HG02759 (cell line): Measurements from ENCODE around the gene OBP2A.
"Not testable (repeated sequence)": the region's sequence is repeated elsewhere in the genome, so short reads cannot be mapped to it uniquely, and the experiment has no call there.

Experiments
- ATAC-seq: cut with Tn5 transposase; IDR thresholded peaks from one replicate; pipeline ENCODE4 v1.9.1; 2021; ENCODE audit warnings: mild to moderate bottlenecking, moderate library complexity; ENCODE audit not compliant: unreplicated experiment

Gene OBP2A

DNA sequence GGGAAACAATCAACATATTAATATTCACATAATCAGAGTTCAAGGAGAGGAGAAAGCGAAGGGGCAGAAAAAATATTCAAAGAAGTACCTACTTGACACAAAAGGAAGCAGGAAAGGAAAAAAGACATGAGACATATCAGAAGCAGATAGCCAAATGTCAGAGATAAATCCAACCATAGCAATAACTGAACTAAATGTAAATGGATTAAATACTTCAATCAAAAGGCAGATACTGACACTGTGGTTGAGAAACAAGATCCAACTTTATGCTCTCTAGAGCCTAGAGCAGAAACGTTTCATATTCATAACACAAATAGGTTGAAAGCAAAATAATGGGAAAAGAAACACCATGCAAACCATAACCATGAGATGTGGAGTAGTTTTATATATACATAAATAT lies 36.5 kb upstream of the OBP2A start:
- no peak for ATAC-seq

DNA sequence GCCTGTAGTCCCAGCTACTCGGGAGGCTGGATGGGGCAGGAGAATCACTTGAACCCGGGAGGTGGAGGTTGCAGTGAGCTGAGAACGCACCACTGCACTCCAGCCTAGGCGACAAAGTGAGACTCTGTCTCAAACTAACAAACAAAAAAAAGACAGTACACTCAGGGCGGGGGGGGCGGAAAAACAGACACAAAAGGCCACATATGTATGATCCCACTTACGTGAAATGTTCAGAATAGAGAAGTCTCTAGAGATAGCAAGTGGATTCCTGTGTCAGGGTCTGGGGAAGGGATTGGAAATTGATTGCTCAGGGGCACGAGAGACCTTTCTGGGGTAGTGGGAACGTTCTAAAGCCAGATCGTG lies 33.7 kb upstream of the OBP2A start:
- no peak for ATAC-seq

DNA sequence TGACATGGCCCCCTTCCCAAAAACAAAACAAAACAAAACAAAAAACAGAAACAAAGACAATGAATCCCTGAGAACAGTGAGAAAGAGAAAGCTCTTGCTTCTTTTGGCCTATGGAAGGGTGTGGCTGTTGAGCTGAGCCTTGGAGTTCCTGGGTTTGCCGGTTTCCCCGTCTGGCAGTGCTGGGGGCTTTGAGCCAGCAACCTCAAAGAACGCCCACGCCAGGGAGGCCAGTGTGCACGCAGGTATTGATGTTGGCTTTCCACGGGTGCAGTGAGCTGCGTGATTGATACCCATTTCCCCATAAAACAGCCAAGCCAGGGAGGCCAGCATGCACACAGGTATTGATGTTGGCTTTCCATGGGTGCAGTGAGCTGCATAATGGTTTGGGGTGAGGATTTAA lies 33.0 kb upstream of the OBP2A start:
- ATAC-seq, result no peak

DNA sequence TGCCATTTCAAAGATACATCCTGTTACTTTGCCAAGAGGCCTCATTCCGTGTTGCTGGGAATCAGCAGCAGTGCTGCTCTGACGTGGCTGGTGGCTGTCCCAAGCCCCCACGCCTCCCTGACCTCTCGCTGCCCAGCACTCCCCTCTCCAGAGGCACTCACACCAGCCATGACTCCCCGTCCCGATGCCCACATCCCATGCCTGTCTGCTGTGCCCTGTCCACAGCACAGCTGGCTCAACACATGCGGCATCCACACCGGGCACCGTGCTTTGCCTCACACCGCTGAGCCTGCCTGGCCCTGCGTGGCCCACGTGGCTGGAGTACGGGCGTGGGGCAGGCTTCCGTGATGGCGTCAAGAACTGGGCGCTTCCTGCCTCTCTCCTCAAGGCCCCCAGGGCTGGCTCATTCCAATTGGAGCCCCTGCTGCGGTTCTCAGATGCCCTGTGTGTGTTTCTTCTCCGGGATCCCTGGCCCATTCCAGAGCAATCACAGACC lies 32.5 kb upstream of the OBP2A start:
- ATAC-seq, result no peak

DNA sequence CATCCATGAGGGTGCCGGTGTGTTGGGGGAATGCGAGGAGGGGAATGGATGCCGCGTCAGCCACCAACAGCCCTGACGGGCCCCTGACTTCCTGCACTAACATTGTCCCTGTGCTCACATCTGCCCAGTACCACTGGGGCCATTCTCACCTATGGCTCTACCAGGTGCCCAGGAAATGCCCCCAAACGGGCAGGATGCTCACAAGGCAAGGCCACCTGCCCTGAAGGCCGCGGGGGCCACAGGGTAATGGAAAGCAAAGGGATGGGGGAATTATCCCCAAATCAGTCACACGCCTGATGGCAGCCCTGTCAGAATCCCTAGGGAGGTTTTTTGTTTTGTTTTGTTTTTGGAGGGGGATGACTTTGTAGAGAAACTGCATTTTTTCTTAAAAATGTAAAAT lies 32.0 kb upstream of the OBP2A start:
- ATAC-seq, result not testable (repeated sequence)

DNA sequence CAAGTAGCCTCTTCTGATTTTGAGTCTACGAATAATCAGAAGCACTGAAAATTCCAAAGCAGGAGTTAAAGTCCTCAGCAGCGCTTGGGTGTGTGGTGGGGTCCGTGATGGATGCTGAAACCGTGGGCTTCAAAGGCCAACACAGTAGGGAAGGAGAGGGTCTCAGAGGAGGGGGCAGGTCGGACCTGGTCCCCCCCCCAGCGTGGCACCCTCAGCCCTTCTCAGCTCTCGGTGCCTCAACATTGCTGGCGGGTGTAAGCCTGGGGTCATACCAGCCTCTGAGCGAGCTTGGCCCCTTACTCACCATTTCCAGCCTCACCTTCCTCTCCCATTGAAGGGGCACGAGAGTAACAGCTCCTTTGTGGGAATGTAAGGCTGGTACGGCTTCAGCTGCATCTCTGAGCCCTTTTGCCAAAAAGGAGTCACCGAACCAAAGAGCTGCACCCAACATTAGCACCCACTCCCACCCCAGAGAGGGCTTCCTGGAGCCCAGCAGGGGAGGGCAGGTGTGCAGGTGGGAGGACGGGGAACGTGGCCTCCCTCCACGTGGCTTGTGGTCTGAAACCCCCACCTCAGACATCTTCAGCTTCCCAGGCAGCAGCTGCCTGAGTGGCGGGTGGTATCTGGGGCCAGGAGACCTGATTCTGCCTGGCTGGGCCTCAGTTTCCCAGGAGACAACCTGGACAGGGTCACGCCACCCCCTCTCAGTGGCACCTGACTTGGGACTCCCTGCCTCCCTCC lies 31.4 kb upstream of the OBP2A start:
- ATAC-seq, result no peak

DNA sequence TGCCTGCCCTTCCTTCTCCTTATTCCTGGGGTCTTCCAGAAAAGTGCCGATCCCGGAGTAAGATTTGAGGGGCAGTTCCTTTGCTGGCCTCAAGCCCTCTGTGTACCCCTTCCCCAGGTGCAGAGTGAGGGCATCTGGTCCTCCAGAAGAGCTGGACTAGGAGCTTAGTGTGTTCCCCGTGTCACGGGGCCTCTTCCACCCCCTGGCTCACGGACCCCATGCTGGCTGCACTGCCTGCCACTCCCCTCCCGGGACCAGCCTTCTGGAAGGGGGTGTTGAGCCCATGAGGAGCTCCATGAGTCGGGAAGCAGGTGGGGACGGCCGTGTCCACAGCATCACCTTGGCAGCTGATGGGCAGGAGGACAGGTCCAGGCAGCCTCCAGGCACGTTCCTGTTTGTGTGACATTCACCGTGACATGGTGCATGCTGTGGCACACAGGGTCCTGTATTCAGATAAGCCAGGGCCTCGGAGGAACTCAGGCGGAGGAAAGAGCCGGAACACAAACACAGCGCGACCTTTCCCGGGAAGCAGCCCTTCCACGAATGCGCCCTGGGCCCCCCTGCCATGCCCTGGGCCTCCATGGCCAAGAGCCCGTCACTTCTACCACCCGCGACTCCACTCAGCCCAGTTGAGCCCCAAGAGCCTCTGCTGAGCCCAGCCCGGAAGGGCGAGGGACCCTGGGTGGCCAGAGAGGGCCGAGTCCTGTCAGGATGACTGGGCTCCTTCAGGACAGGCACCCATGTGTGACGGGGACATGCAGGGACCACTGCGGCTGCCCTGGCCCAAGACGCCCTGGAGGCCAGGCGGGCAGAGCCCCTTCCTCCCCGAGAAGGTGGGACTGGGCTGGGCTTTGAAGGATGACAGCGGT lies 30.6 kb upstream of the OBP2A start:
- ATAC-seq, result no peak

DNA sequence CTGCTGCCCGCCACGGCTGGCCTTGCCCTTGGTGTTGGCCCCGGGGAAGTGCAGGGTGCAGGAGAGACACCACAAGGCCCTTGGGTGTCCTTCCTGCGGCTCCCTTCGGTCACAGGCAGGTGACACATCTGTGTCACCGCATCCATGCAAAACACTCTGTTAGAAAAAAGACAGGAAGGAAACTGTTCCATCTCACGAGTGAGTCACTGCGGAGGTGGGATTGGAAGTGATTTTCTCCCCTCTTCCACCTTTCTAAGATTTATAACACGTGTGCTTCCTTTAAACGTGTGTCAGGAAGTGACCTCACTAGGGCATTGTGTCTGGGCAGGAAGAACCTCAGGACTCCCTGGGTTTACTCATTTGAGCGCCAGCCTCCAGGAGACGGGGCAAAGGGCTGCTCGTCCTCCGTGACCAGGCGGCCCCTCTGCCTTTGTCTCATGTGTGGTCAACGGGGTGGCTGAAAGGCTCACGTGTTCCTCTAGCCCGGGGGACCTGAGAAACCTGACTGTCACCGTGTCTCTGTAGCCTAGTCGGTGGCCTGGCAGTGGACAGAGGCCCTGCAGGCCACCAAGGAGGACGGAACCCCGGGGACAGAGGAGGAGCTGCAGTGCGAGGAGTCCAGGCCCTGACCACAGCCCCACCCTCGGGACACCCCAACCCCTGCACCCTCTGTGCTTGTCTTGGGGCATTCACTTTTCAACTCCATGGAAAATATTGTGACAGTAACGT lies 29.6 kb upstream of the OBP2A start:
- ATAC-seq, result no peak

DNA sequence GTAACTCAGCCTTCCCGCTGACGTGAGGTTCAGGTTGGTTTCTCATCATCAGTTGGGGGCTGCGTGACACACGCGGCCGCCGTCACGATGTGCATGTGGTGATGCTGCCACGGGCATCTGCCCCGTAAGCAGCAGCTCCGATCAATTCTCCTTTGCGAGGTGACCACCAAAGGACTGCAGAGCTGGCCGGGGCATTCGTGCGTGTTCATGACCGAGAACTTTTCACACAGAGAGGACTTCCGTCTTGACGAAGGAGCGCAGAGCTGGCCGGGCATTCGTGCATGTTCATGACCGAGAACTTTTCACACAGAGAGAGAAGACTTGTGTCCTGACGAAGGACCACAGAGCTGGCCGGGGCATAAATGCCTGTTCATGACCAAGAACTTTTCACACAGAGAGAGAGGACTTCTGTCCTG lies 28.5 kb upstream of the OBP2A start:
- ATAC-seq, result no peak

DNA sequence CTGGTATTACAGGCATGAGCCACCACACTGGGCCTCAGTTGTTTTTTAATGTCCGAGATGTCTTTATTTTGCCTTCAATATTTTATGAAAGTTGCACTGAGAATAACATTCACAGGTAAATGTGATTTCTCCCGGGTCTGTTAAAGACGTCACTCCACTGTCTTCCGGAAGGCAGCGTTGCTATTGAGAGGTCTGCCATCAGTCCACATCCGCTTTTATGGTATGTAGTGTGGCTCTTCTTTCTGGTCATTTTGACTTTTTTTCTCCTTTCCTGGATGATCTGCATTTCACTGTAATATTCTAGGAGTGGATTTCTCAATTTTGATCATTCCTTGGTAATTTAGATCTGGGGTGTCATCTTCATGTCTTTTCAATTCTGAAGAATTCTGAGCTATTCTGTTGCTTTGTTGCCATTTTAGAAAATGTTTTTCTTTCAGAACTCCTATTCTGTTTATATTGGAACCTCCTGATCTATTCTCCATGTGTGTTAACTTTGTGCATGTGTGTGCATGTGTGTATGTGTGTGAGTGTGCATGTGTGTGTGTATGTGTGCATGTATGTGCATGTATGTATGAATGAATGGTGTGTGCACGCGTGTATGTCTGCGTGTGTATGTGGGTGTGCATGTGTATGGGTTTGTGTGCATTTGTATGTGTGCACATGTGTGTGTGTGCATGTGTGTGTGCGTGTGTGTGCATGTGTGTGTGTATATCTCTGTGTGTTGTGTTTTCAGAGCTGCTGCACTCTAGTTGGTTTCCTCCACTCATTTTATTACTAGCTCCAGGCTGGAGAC lies 26.6 kb upstream of the OBP2A start:
- ATAC-seq, result no peak

DNA sequence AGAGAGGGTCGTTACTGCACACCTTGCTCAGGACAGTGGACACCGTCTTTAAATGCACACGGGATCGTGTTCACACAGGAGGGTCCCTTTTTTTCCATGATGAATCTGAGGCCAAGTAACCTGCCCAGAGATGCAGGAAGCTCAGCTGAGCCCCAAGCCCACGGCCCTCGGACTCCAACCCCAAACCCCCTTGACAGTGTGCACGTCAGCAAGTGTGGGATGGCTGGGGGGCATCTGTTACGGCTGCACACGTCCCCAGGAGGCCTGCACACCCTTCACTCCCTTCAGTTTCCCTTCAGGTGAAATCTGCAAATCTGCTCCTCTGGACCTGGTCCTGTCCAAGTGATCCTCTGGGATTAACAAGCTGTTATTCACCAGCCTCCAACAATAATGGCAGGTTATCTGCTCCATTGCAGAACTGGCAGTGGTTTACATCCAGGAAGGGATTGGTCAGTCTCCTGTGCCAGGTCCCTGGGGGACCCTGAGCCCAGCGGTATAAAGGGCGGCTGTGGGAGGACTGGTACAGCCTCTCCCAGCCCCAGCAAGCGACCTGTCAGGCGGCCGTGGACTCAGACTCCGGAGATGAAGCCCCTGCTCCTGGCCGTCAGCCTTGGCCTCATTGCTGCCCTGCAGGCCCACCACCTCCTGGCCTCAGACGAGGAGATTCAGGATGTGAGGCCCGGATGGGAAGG lies 24.9 kb upstream of the OBP2A start, which contains the start of gene LCN1:
LCN1 (plus strand) TSS at position 525 of the 692 bp plus-strand sequence; CDS start at position 583, 58 bp downstream.
- ATAC-seq, result no peak

DNA sequence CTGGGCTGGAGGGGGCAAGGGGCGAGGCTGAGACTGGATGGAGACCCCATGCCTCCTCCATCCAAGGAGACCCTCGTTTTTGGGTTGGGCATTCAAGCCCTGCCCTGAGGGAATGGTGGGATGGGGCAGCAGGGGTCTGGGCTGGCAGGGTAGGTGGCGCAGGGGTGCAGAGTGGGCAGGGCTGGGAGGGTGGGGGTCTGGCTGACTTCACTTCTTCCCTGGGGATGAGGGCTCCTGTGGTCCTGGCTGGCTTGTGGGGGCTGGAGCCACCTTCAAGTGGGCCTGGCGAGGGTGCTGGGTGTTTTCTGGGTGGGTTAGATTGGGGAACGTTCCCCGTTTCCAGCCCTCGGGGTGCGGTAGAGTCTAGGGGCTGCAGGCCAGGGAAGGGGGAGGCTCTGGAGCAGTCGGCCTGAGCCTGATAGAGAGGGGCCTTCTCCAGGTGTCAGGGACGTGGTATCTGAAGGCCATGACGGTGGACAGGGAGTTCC lies 24.3 kb upstream of the OBP2A start:
- no peak for ATAC-seq

DNA sequence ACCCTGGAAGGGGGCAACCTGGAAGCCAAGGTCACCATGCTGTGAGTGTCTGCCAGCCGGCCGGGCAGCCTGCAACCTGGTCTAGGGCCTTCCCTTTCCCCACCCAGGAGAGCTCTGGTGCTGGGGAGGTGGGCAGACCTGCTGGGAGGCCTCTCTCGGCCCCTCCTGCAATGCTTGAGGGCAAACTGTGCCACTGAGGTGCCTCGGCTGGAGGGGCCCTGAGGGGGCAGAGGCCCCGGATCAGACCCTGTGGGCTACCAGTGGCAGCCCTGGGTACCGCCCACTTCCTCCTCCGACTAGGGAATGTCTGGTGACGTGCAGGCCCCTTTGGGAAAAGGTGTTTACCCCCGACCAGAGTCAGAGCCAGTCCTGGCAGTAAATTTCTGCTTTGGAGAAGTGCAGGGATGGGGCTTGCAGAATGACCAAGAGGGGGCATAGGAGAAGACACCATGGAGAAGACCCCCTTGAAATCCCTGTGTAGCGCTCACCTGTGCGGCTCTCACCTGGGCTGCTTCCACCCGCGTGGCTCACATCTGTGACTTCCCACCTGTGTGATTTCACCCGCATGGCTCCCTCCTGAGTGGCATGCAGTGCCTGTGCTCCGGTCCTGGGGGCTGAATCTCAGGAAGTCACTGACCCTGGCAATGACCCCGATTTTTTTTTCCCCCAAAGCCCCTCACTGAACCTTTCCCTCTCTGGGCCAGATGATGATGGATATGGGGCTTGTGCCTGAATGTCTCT lies 23.6 kb upstream of the OBP2A start:
- ATAC-seq, result no peak

DNA sequence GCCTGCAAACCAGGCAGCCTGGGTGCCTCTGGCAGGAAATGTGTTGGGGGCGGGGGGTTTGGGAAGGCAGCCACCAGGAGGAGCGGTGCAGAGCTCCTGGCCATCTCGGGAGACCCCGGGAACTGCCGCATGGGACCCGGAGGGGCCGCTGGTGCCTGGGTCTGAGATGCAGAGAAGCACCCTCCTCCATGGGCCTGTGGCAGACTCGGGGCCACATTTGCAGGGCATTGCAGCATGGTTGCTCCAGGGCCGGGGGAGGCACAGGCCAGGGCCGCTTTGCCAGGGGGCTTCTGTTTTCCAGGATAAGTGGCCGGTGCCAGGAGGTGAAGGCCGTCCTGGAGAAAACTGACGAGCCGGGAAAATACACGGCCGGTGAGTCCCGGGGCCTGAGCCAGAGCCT lies 23.0 kb upstream of the OBP2A start:
- no peak for ATAC-seq

DNA sequence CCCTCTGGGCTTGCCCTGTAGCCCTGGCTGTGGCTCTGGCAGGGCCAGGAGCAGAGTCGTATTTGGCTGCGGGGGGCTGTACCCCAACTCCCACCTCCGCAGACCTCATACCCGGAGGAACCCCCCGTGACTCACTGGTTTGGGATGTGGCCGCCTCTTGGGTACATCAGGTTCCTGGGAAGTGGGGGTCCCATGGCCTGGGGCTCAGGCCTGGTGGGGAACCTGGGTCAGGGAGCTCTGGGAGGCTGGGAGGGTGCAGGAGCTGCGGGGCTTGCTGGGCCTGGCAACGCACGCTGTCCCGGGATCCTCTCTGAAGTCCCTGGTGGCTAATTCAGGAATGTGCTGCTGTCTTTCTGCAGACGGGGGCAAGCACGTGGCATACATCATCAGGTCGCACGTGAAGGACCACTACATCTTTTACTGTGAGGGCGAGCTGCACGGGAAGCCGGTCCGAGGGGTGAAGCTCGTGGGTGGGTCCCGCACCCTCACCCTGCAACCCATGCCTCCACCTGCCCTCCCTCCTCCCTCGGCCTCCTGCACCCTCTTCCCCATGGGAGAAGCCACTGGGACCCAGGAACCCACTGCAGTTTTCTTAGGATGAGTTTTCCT lies 22.3 kb upstream of the OBP2A start:
- ATAC-seq, result no peak

DNA sequence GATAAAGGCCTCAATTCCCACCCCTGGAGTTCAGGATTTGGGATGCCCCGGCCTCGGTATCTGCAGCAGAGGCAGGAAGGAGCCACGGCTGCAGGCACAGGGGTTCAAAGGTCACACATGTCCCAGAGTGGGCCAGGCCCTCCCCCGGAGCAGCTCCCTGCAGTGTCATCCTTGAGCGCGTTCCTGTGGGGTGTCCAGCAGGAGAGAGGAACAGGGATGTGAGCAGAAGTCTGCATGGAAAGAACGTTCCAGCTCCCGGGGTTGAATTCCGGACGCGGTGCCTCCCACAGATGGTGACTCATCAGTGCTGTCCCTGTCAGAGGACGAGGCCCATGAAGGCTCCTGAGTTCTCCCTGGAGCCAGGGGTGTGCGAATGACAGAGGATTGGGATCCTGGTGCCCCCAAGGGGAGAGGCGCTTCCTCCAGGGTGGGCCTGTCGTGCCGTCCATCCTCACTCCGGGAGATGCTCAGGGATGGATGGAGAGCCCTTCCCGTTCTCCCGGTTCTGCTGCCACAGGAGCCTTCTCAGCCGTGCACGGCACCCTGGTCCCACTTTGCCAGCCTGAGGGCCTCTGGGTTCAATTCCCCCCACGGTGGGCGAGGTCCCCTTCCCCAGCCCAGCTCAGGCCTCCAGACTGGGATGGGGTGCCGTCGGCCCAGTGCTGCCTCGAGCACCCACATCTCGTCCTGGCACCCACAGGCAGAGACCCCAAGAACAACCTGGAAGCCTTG lies 21.6 kb upstream of the OBP2A start:
- ATAC-seq, result no peak

DNA sequence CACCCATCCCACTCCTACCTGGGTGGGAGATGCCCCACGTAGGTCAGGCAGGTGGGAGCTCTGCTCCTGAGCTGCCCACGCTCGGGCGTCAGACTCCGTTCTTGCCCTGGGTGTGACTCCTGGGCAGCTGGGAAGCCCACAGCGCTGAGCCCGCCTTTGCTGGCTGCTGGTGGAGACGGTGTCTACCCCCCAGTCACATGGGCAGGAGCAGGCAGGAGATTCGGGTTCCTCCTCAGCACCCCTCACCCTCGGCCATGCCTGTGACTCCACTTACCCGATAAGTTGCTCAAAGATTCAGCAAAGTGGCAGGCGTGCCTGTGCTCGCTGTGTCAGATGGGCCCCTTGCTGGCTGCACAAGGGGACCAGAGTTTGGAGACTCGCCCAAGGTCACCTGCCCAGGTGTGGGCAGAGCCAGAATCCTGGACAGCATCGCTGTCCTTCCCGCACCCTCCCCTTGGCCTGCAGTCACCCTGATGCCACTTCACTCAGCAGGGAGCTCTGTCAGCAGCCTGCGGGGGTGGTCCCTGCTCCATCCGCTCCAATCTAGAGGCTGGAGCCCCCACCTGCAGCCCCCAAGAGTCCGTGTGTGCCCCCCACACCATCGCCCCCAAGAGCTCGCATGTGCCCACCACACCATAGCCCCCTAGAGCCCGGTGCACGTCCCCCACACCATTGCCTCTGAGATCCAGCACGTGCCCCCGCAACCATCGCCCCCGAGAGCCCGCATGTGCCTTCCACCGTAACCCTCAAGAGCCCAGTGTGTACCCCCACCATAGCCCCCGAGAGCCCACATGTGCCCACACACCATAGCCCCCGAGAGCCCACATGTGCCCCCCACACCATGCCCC lies 20.5 kb upstream of the OBP2A start:
- no peak for ATAC-seq
